ENCODE results near the gene BNIP1.
"Not testable (repeated sequence)": the region's sequence is repeated elsewhere in the genome, so short reads cannot be mapped to it uniquely, and the experiment has no call there.

Gene BNIP1

DNA sequence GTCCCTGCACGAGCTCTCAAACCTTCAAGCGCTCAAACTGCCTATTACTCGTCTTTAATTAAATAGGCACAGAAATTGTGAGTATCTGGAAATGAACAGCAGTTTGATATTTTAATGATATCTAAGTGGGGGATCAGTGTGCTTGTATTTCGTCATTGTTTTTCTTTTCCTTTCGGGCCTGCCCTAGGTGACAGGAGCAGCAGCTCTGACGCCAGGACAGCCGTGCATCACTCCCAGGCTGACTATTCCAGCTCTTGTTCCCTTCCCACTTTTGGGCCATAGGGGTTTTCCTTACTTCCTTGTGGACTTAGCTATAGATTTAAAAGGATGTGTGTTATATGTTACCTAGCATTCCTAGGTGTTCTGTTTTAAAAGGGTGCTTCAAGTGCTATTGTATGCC is 9.5 kb downstream of the BNIP1 start:
- no peaks in the 10 kb centered on the region for H3F3A ChIP-seq (ENCODE audit: insufficient read depth, low read length)
- H3K9me3 ChIP-seq (replicated peaks; ENCODE audit: insufficient read depth, low read length), result no peaks in the 10 kb centered on the region
- H3K9me2 ChIP-seq (replicated peaks; ENCODE audit: insufficient read depth, low read length), result no peaks in the 10 kb centered on the region
- no peaks in the 10 kb centered on the region for H3K27me3 ChIP-seq (replicated peaks; ENCODE audit: insufficient read depth, low read length)
- no peaks in the 10 kb centered on the region for H3K79me2 ChIP-seq (ENCODE audit: low read length)
- H3K36me3 ChIP-seq (replicated peaks; ENCODE audit: insufficient read depth, low read length), result no peaks in the 10 kb centered on the region; the same call in 1 of the 2 replicates
- no peak overlapping the region for H3K4me2 ChIP-seq (ENCODE audit: low read depth, low read length)
- H2AFZ ChIP-seq (ENCODE audit: low read length), result no peak overlapping the region
- H3K4me1 ChIP-seq (ENCODE audit: low read length), result no peaks in the 10 kb centered on the region
- no peak for TF ChIP-seq EZH2phosphoT487 (IDR thresholded peaks at IDR 0.05; ENCODE audit: low read length)
- H3K27ac ChIP-seq (ENCODE audit: low read length), result no peak overlapping the region
- H3K9ac ChIP-seq (ENCODE audit: low read length), result no peak overlapping the region
- H4K20me1 ChIP-seq (ENCODE audit: insufficient read depth, low read length), result no peaks in the 10 kb centered on the region
- DNase-seq, result no peak
- H3K4me3 ChIP-seq (ENCODE audit: low read length), result no peak overlapping the region

GRCh38 chr5:173154619-173155018 is 10.3 kb downstream of the BNIP1 start:
- H3K4me3 ChIP-seq (ENCODE audit: low read length); H3K27me3 ChIP-seq (replicated peaks; ENCODE audit: insufficient read depth, low read length); H4K20me1 ChIP-seq (ENCODE audit: insufficient read depth, low read length); H3K9me2 ChIP-seq (replicated peaks; ENCODE audit: insufficient read depth, low read length); H3K79me2 ChIP-seq (ENCODE audit: low read length); H3F3A ChIP-seq (ENCODE audit: insufficient read depth, low read length); H3K4me1 ChIP-seq (ENCODE audit: low read length); H2AFZ ChIP-seq (ENCODE audit: low read length); H3K27ac ChIP-seq (ENCODE audit: low read length); H3K4me2 ChIP-seq (ENCODE audit: low read depth, low read length); H3K9ac ChIP-seq (ENCODE audit: low read length); H3K36me3 ChIP-seq (replicated peaks; ENCODE audit: insufficient read depth, low read length); DNase-seq; H3K9me3 ChIP-seq (replicated peaks; ENCODE audit: insufficient read depth, low read length): not testable (repeated sequence)

GRCh38 chr5:173155912-173156311 is 11.6 kb downstream of the BNIP1 start:
- no peak overlapping the region for H3K4me2 ChIP-seq (ENCODE audit: low read depth, low read length)
- no peaks in the 10 kb centered on the region for H3K27me3 ChIP-seq (replicated peaks; ENCODE audit: insufficient read depth, low read length)
- no peaks in the 10 kb centered on the region for H3F3A ChIP-seq (ENCODE audit: insufficient read depth, low read length)
- H3K9ac ChIP-seq (ENCODE audit: low read length), result no peak overlapping the region
- no peak overlapping the region for H3K27ac ChIP-seq (ENCODE audit: low read length)
- no peaks in the 10 kb centered on the region for H4K20me1 ChIP-seq (ENCODE audit: insufficient read depth, low read length)
- no peaks in the 10 kb centered on the region; the same call in 1 of the 2 replicates for H3K36me3 ChIP-seq (replicated peaks; ENCODE audit: insufficient read depth, low read length)
- H3K4me3 ChIP-seq (ENCODE audit: low read length), result no peak overlapping the region
- DNase-seq, result no peak
- no peak overlapping the region for H2AFZ ChIP-seq (ENCODE audit: low read length)
- no peaks in the 10 kb centered on the region for H3K4me1 ChIP-seq (ENCODE audit: low read length)
- no peaks in the 10 kb centered on the region for H3K9me3 ChIP-seq (replicated peaks; ENCODE audit: insufficient read depth, low read length)
- H3K79me2 ChIP-seq (ENCODE audit: low read length), result no peaks in the 10 kb centered on the region
- no peaks in the 10 kb centered on the region for H3K9me2 ChIP-seq (replicated peaks; ENCODE audit: insufficient read depth, low read length)
- no peak for TF ChIP-seq EZH2phosphoT487 (IDR thresholded peaks at IDR 0.05; ENCODE audit: low read length)
- no peak for TF ChIP-seq EZH2 (optimal IDR thresholded peaks at IDR 0.05; ENCODE audit: low read depth, low read length)
- TF ChIP-seq, protein P1, sequence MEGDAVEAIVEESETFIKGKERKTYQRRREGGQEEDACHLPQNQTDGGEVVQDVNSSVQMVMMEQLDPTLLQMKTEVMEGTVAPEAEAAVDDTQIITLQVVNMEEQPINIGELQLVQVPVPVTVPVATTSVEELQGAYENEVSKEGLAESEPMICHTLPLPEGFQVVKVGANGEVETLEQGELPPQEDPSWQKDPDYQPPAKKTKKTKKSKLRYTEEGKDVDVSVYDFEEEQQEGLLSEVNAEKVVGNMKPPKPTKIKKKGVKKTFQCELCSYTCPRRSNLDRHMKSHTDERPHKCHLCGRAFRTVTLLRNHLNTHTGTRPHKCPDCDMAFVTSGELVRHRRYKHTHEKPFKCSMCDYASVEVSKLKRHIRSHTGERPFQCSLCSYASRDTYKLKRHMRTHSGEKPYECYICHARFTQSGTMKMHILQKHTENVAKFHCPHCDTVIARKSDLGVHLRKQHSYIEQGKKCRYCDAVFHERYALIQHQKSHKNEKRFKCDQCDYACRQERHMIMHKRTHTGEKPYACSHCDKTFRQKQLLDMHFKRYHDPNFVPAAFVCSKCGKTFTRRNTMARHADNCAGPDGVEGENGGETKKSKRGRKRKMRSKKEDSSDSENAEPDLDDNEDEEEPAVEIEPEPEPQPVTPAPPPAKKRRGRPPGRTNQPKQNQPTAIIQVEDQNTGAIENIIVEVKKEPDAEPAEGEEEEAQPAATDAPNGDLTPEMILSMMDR (IDR thresholded peaks at IDR 0.05; ENCODE audit: low read length), result no peak

DNA sequence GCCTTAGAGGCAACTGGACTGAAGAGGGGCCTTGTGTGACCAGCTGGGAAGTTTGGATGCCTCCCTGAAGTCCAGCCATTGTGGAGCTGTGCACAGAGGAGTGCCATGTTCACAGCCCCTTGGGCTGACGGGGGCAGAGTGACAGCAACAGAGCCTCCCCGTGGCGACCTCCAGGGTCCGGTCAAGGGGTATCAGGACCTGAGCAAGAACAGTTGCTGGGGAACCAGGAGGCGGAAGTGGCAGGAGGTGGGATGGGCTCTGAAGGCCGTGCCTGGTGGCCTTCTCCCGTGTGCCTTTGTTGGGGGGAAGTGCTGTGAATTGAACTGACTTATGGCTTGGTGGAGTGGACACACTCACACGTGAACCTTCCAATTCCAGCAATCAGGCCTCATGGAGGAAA is 14.0 kb downstream of the BNIP1 start:
- Histone ChIP-seq H3F3A (ENCODE audit: insufficient read depth, low read length) (no peaks in the 10 kb centered on the region), H3K79me2 (ENCODE audit: low read length) (no peaks in the 10 kb centered on the region), H3K27ac (ENCODE audit: low read length) (no peak overlapping the region), H3K4me1 (ENCODE audit: low read length) (no peaks in the 10 kb centered on the region), H3K4me2 (ENCODE audit: low read depth, low read length) (no peak overlapping the region), H3K9me3 (replicated peaks; ENCODE audit: insufficient read depth, low read length) (no peaks in the 10 kb centered on the region), H3K4me3 (ENCODE audit: low read length) (no peak overlapping the region), H3K9ac (ENCODE audit: low read length) (no peak overlapping the region), H4K20me1 (ENCODE audit: insufficient read depth, low read length) (no peaks in the 10 kb centered on the region), H2AFZ (ENCODE audit: low read length) (no peak overlapping the region), H3K27me3 (replicated peaks; ENCODE audit: insufficient read depth, low read length) (no peaks in the 10 kb centered on the region), H3K36me3 (replicated peaks; ENCODE audit: insufficient read depth, low read length) (no peaks in the 10 kb centered on the region; the same call in 1 of the 2 replicates), H3K9me2 (replicated peaks; ENCODE audit: insufficient read depth, low read length) (no peaks in the 10 kb centered on the region)
- DNase-seq, result no peak
- TF ChIP-seq, protein P1 (IDR thresholded peaks at IDR 0.05; ENCODE audit: low read length), result no peak
- TF ChIP-seq EZH2 (optimal IDR thresholded peaks at IDR 0.05; ENCODE audit: low read depth, low read length) (no peak), EZH2phosphoT487 (IDR thresholded peaks at IDR 0.05; ENCODE audit: low read length) (no peak)
